ENCODE results near the gene SNED1.

SNED1 gene

GRCh38 chr2:241133436-241133820 lies 135.0 kb downstream of the SNED1 start:
- no peak for DNase-seq

- no peak for DNase-seq
Observed at GRCh38 chr2:241134711-241135110, 136.3 kb downstream of the SNED1 start.

- no peak for DNase-seq
Observed at GRCh38 chr2:241135737-241136136, 137.3 kb downstream of the SNED1 start.

GRCh38 chr2:241136191-241136590 lies 137.8 kb downstream of the SNED1 start:
- no peak for DNase-seq

GRCh38 chr2:241136661-241137260 lies 138.3 kb downstream of the SNED1 start:
- no peak for DNase-seq

GRCh38 chr2:241137276-241138190 lies 139.1 kb downstream of the SNED1 start:
- DNase-seq, result no peak

- no peak for DNase-seq
Observed at GRCh38 chr2:241138471-241138870, 140.1 kb downstream of the SNED1 start.

GRCh38 chr2:241139531-241140444 lies 141.4 kb downstream of the SNED1 start:
- DNase-seq, result no peak

GRCh38 chr2:241140445-241140840 lies 142.0 kb downstream of the SNED1 start:
- no peak for DNase-seq

- DNase-seq, result no peak
Observed at GRCh38 chr2:241141214-241141770, 142.9 kb downstream of the SNED1 start.

GRCh38 chr2:241142063-241142462 lies 143.6 kb downstream of the SNED1 start:
- no peak for DNase-seq

- DNase-seq, result no peak
Observed at GRCh38 chr2:241142593-241142992, 144.2 kb downstream of the SNED1 start.
